ENCODE measurements around the gene DNPH1. TPM values are rescaled to one million over a fixed set of nuclear protein-coding genes. Genes with fewer than 3 reads are reported as not detected.
A peak's percentile ranks its signal among the peaks of the same experiment; 100 is the strongest.

DNPH1 gene
- total and polyA plus RNA-seq, 10 of the 15 experiments (the other 5 are each of a cell fraction or from before 2014, with no cell fraction given), result 7.0 to 136 (median 67.7) TPM

DNA sequence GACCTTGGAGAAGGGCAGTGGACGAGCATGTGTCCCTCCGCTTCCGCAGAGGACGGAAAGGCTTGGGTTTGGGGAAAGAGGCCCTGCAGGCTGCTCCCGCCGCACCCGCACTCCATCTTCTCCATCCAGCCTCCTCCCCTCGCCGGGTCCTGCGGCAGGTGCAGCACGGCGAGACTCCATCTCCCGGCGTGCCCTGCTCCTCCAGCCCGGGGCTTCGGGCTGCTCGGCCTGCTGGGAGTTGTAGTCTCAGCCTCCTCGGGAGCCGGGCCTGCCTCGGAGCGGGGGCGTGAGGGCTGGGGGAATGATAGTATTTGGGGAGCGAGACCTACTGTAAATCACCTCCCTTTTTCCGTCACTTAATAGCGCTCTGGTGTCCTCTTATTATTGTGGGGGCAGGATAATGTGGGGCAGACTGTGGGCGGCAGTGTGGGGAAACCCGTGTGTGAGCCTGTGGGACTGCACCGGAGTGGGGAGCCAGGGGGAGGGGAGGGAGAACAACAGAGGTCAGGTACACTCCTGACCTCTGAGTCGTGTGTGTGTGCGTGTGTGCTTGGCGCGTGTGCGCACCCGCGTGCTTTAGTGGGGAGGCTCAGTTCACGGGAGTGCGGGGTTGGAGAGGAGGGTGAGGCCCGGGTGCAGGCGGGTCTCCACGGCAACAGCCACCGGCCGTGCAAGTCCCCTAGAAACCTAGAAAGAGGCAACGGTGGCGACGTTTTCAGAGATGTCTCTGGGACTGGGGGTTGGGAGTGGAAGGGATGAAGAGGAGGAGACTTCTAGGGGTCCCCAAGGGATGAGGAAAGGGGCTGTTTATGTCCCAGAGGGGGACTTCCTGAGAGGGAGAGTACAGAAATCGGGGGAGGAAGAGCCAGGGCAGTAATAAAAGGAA is 18.1 kb upstream of the DNPH1 start (continued):
- no peak for TF ChIP-seq WRNIP1 (IDR thresholded peaks at IDR 0.05; ENCODE audit: borderline replicate concordance, low read depth, low read length)
- no peak for TF ChIP-seq SUPT20H (IDR thresholded peaks at IDR 0.05; ENCODE audit: borderline replicate concordance, control insufficient read depth, low read depth, low read length)
- TF ChIP-seq SREBF1 (IDR thresholded peaks at IDR 0.05; ENCODE audit: low read length), result peak; percentile 81
- peak; percentile 63; the same call in 1 of the 2 replicates for TF ChIP-seq MTA2 (IDR thresholded peaks at IDR 0.05; ENCODE audit: low read depth)
- no peak for TF ChIP-seq MEF2A (IDR thresholded peaks at IDR 0.05; ENCODE audit: insufficient read depth, low read depth, low read length)
- TF ChIP-seq TCF12 (IDR thresholded peaks at IDR 0.05; ENCODE audit: low read depth, low read length), result peak; percentile 55; the same call in 1 of the 2 replicates
- peak; percentile 98 for TF ChIP-seq IKZF1 (conservative IDR thresholded peaks at IDR 0.05)
- peak; percentile 97 for TF ChIP-seq TARDBP (IDR thresholded peaks at IDR 0.05; ENCODE audit: borderline replicate concordance)
- TF ChIP-seq, protein P1, sequence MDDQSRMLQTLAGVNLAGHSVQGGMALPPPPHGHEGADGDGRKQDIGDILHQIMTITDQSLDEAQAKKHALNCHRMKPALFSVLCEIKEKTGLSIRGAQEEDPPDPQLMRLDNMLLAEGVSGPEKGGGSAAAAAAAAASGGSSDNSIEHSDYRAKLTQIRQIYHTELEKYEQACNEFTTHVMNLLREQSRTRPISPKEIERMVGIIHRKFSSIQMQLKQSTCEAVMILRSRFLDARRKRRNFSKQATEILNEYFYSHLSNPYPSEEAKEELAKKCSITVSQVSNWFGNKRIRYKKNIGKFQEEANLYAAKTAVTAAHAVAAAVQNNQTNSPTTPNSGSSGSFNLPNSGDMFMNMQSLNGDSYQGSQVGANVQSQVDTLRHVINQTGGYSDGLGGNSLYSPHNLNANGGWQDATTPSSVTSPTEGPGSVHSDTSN (IDR thresholded peaks at IDR 0.05; ENCODE audit: insufficient replicate concordance, low read depth, low read length), result no peak
- TF ChIP-seq SMAD5 (IDR thresholded peaks at IDR 0.05; ENCODE audit: low read depth), result no peak
- TF ChIP-seq RAD51 (IDR thresholded peaks at IDR 0.05), result no peak
- no peak for TF ChIP-seq ZNF24 (IDR thresholded peaks at IDR 0.05)
- peak; percentile 49; the same call in 1 of the 2 replicates for TF ChIP-seq LARP7 (IDR thresholded peaks at IDR 0.05)
- peak; percentile 91 for TF ChIP-seq HDGF (IDR thresholded peaks at IDR 0.05)
- TF ChIP-seq ZZZ3 (IDR thresholded peaks at IDR 0.05; ENCODE audit: control insufficient read depth, insufficient read length, low read depth), result no peak
- peak; percentile 98 for TF ChIP-seq HCFC1 (IDR thresholded peaks at IDR 0.05; ENCODE audit: low read length)
- TF ChIP-seq NFIC (IDR thresholded peaks at IDR 0.05; ENCODE audit: low read depth, low read length), result no peak
- no peak for TF ChIP-seq NFYB (IDR thresholded peaks at IDR 0.05; ENCODE audit: insufficient read depth, low read depth, low read length)
- no peak for TF ChIP-seq RELA (IDR thresholded peaks at IDR 0.05; ENCODE audit: borderline replicate concordance, partially characterized antibody)
- no peak for TF ChIP-seq ZNF274 (IDR thresholded peaks at IDR 0.05; ENCODE audit: insufficient read depth, insufficient read length)
- TF ChIP-seq, protein P2, sequence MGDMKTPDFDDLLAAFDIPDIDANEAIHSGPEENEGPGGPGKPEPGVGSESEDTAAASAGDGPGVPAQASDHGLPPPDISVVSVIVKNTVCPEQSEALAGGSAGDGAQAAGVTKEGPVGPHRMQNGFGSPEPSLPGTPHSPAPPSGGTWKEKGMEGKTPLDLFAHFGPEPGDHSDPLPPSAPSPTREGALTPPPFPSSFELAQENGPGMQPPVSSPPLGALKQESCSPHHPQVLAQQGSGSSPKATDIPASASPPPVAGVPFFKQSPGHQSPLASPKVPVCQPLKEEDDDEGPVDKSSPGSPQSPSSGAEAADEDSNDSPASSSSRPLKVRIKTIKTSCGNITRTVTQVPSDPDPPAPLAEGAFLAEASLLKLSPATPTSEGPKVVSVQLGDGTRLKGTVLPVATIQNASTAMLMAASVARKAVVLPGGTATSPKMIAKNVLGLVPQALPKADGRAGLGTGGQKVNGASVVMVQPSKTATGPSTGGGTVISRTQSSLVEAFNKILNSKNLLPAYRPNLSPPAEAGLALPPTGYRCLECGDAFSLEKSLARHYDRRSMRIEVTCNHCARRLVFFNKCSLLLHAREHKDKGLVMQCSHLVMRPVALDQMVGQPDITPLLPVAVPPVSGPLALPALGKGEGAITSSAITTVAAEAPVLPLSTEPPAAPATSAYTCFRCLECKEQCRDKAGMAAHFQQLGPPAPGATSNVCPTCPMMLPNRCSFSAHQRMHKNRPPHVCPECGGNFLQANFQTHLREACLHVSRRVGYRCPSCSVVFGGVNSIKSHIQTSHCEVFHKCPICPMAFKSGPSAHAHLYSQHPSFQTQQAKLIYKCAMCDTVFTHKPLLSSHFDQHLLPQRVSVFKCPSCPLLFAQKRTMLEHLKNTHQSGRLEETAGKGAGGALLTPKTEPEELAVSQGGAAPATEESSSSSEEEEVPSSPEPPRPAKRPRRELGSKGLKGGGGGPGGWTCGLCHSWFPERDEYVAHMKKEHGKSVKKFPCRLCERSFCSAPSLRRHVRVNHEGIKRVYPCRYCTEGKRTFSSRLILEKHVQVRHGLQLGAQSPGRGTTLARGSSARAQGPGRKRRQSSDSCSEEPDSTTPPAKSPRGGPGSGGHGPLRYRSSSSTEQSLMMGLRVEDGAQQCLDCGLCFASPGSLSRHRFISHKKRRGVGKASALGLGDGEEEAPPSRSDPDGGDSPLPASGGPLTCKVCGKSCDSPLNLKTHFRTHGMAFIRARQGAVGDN (IDR thresholded peaks at IDR 0.05), result peak; percentile 60; the same call in 1 of the 2 replicates
- TF ChIP-seq MEF2B (IDR thresholded peaks at IDR 0.05; ENCODE audit: partially characterized antibody, poor library complexity, severe bottlenecking), result peak; percentile 42
- 0 out of 2 replicates have a peak, but pooled peaks have one; percentile 15 for TF ChIP-seq ATF7 (IDR thresholded peaks at IDR 0.05; ENCODE audit: low read depth)
- peak; percentile 51 for TF ChIP-seq MXI1 (IDR thresholded peaks at IDR 0.05; ENCODE audit: low read depth, low read length)
- TF ChIP-seq NR2C2 (IDR thresholded peaks at IDR 0.05; ENCODE audit: borderline replicate concordance, control insufficient read depth, insufficient read length, low read depth), result no peak
